Effector CD8-positive, alpha-beta T cell (primary cell): ENCODE measurements around the gene RARRES2.

Experiments
- DNase-seq: peaks from one replicate; lab custom pipeline; 2025; lab: John Stamatoyannopoulos, UW

The RARRES2 gene

DNA sequence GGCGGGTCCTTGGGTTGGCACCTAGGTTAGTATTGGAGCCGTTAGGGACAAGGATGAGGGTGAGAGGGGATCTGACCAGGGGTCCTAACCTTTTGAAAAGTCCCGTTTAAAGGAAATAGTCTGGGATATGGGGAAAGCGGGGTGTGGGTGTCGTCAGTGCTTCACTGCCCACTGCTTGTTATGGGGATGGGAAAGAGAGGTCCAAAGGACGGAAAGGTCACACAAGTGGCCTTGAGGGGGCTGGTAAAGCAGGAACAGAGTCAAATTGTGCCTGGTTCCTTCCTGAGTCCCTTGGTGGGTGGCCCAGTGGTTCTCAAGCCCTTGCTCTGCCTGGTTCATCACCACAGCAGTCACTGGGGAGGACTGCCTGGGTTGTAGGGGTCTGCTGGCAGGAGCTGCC lies 35.1 kb upstream of the RARRES2 start:
- no peak for DNase-seq

DNA sequence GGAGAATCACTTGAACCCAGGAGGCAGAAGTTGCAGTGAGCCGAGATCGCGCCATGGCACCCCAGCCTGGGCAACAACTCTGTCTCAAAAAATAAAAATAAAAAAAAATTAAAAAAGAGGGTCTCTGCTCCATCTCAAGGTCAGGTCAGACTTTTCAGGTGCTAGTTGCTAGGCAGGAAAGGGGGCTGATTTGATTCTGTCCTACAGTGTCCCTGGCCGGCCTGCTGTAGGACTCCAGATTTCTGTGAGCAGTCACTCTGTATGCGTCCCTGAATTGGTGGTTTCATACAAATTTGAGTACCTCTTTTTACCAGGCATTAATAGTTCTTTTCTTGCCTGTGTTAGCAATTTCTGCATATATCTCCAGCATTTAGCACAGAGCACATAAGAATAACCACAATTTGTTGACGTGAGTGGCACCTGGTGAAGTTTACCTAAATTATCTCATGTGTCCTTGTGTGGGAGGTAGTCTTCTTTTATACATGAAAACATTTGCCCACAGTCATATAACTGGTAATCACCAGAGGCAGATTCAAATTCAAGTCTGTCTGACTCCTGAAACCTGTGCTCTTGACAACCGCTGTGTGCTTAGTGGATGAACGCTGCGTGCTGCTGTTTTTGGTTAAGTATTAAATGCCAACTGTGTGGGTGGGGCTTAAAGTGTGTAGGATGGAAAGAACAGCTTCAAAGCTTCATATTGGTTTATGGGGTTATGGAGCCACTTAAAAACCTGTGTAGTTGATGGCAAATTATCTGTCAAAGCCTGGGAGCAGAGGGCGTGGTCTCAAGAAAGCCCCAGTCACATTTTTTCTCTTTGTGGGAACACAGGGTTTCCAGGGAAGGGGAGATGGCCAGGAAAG lies 34.5 kb upstream of the RARRES2 start:
- no peak for DNase-seq

DNA sequence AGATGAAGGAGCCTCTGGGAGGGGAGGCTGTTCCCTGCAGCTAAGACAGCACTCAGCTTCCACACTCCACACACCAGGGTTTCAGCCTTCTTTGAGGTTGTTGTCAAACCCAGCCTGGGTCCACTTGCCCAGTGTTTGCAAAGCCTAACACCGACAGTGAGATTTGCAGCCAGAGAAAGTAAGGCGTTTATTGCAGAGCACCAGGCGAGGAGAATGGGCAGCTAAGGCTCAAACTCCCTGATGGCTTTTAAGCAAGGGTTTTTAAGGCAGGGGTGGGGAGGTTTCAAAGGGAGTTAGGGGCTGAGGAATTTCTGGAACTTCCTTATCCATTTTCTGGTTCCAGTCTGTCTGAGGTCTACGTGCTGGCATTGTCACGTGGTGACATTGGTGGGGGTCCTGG lies 33.0 kb upstream of the RARRES2 start:
- no peak for DNase-seq

DNA sequence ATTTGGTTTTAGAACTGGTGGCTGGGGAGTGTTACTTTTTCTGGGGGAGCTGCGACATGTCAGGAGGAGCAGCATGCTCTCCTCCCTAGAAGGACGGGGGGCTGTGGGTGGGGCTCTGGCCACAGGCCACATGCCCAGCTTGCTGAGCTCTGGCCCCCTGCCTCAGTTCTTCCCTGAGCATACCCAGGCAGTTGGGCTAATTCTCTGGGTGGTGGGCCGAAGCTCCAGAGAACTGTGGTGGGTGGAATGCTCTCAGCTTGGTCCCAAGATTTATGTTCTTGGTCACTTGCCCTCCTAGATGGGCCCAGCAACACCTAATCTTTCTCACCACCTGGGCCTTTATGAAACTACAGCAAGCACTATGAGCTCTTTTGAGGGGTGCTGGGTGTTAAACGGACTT lies 32.6 kb upstream of the RARRES2 start:
- DNase-seq = no peak

DNA sequence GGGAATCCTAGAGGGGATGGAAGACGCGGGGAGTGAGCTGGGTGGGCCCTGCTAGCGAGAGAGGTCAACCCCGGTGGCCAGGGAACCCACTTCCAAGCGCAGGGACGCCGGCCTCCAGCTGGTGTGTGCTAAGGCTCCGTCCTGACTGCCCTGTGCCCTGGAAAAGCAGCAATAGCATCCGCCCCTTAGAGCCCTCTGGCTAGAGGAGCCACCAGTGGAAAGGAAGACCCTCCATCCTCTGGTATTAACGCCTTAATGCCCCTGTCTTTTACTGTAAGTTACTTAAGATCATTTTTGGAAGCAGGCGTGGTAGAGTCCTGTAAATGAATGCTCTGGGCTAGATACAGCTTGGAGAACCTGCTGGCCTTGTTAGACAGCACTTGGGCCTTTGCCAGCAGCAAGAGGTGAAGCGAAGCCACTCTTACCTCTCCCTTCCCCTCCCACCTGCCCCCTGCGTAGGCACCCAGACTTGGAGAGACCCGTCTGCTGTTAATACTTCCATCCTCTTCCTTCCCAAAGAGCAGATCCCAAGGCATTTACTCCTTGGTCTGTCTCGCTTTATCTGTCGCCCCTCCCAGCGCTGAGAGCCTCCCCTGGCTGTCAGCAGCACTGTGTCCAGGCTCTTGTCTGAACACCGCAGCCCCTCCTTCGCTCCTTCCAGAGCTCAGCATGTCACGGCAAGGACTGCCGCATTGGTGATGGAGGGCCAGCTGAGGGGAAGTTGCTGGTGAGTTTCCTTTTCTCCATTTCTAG lies 31.8 kb upstream of the RARRES2 start:
- no peak for DNase-seq

DNA sequence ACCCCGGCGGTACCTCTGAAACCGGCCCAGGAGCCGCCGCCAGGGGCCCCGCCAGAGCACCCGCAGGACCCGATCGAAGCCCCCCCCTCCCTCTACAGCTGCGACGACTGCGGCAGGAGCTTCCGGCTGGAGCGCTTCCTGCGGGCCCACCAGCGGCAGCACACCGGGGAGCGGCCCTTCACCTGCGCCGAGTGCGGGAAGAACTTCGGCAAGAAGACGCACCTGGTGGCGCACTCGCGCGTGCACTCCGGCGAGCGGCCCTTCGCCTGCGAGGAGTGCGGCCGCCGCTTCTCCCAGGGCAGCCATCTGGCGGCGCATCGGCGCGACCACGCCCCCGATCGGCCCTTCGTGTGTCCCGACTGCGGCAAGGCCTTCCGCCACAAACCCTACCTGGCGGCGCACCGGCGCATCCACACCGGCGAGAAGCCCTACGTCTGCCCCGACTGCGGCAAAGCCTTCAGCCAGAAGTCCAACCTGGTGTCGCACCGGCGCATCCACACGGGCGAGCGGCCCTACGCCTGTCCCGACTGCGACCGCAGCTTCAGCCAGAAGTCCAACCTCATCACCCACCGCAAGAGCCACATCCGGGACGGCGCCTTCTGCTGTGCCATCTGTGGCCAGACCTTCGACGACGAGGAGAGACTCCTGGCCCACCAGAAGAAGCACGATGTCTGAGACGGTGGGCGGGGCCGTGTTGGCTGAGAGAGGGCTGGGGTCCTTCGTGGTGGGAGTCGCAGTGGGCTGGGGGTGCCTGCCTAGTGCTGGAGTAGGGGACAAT lies 31.0 kb upstream of the RARRES2 start:
- DNase-seq = no peak

GRCh38 chr7:150371996-150372270 lies 30.5 kb upstream of the RARRES2 start:
- DNase-seq = no peak

DNA sequence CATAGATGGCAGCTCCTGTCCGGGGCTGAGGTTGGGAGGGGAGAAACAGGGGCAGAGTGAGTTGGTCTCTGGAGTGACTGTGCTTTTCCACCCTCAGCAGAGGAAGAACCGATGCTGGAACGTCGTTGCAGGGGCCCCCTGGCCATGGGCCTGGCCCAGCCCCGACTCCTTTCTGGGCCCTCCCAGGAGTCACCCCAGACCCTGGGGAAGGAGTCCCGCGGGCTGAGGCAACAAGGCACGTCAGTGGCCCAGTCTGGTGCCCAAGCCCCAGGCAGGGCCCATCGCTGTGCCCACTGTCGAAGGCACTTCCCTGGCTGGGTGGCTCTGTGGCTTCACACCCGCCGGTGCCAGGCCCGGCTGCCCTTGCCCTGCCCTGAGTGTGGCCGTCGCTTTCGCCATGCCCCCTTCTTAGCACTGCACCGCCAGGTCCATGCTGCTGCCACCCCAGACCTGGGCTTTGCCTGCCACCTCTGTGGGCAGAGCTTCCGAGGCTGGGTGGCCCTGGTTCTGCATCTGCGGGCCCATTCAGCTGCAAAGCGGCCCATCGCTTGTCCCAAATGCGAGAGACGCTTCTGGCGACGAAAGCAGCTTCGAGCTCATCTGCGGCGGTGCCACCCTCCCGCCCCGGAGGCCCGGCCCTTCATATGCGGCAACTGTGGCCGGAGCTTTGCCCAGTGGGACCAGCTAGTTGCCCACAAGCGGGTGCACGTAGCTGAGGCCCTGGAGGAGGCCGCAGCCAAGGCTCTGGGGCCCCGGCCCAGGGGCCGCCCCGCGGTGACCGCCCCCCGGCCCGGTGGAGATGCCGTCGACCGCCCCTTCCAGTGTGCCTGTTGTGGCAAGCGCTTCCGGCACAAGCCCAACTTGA lies 29.9 kb upstream of the RARRES2 start:
- no peak for DNase-seq

GRCh38 chr7:150370612-150371071 lies 29.2 kb upstream of the RARRES2 start:
- DNase-seq = no peak

DNA sequence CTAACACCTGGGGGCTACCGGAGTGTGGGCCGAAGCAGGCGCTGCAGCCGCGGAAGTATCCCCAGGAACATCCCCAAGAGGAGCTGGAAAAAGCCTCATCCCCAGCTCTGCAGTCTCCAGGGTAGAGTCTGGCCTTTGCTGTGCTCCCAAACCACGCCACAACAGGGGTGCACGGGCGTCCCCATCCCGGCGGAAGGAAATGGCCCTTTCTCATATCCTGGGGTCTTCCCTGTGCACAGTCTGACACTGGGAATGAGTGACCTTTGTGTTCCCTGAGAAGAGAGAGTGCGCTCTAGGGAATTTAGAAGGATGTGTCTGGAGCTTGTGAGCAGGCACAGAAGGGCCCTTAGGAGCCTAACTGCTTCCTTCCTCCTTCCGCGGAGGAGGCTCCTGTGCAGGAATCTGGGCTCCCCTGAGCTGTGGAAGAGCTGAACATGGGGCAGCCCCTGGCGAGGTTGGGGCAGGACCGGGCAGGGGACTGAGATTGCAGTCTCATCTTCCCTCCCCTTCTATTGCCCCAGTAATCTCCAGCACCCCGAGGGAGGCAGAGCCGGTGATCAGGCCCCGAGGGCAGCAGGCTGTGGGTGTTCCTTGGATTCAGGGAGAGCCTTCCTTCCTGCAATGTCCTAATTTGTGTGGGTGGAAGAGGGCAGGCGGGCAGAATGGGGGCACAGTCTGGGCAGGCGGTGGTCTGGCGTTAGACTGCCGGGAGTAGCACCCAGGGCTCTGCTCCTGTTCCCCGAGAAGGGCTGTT lies 28.5 kb upstream of the RARRES2 start:
- DNase-seq = no peak

DNA sequence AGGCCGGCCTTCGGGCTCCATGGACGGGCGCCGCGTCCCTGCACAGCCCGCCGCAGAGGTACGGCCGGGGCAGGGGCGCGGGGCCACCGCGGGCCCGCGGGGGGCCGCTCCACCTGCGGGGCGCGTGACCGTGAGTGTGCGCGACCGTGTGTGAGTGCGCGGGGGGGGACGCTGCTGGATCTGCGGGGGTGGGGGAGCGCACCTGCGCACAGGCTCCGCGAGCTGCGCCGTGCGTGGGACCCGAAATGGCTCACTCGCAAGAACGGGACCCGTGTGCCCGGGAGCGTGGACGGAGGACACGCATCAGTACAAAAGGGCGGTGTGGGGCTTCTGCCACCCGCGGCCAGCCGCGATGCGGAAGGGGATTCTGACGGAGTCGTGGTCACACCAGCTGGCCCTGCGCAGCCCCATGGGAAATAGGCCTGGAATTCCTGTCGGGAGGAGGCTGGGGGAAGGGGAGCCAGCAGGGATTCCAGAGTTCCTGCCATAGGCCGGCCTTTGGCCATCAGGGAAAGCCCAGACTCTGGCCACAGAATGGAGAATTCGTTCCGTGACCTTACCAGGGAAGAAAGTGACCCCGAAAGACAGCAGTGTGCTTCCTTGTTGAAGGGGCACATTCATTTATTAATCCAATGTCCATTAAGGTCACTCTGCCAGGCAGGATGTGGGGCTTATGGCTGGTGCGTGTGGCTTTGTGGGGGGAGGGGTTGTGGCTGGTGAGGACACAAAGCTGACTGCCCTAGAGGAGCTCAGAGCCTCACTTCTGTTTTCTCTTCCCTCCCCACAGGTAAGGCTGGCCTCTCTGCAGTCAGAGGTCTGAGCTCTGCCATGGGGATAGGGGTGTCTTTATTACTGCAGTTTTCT lies 27.7 kb upstream of the RARRES2 start:
- peak; percentile 48 for DNase-seq

DNA sequence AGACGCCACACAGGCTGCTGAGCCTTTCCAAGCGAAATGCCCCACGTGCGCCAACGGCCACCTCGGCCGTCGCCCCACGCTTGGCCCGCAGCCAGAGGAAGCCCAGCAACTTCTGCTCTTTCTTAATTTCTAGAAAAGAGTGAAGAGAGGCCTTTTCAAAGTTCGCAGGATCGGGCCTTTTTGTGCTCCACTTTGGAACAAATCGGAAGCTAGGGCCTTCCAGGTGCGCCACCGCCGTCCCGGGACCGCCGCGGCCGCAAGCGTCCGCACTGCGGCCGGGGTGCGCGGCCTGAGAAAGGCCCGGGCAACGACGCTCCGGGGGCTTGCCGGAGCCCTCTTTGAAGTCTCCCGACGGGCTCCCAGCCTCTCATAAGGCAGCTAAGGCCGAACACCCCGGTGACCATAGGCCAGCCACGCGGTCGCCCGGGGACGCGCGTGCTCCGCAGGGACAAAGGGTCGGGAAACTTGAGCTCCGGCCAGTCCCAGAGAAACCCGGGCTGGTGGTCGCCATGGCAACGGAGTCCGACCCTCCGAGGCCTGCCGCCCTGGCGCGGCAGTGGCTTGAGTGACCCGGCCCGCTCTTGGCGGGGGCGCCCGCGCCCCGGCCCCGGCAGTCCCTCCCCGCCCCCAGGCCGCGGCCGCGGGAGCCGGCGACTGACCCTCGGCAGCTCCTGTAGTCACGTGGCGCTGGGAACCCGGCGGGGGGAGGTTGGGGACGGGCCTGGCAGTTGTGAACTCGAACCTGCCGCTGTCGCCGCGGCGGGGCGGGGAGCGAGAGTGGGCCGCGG lies 26.9 kb upstream of the RARRES2 start, which contains the start of gene REPIN1:
Gene REPIN1 (plus strand): TSS at position 727 of the 788 bp plus-strand sequence. CDS start 890 bp downstream, outside the sequence.
- peak; percentile 56 for DNase-seq

- DNase-seq = no peak
These were observed 26.3 kb upstream of the RARRES2 start for GRCh38 chr7:150367677-150368095.

GRCh38 chr7:150365673-150366398 lies 24.4 kb upstream of the RARRES2 start:
- no peak for DNase-seq

GRCh38 chr7:150365194-150365593 lies 23.8 kb upstream of the RARRES2 start:
- DNase-seq = no peak

DNA sequence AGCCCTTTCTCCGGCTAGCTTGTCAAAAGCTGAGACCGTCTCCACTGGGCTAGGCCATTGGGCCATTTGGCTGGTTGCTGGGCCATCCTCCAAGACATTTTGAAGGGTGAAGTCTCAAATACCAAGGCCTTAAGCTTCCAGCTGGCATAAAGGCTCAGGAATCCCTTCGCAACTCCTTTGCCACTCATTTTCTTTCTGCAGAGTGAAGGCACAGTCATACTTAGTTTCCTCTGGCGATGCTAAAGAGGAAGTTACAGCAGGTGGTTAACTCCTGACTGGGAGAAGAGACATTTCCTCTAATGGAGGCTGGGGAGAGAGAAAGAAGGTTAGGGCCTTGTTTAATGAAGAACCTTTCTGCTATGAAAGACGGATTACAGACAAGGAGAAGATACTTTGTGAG lies 22.4 kb upstream of the RARRES2 start:
- DNase-seq = no peak

GRCh38 chr7:150363370-150363769 lies 21.9 kb upstream of the RARRES2 start:
- DNase-seq = no peak
